Suprapubic skin (tissue), 4 donors: ENCODE measurements around the gene OR6B1. TPM values are rescaled to one million over a fixed set of nuclear protein-coding genes. Genes with fewer than 3 reads are reported as not detected.

Experiments used
- DNase-seq, 2 donors: peaks; one replicate each; pipeline ENCODE4 v3.0.0-alpha.2; 2019; ENCODE audit warnings: low spot score in 2 of 2
- H3K27ac ChIP-seq: fragments of 200-600 bp; sonication (generic); one replicate; pipeline ENCODE4 v1.5.1; 2019
- H3K27me3 ChIP-seq: fragments of 200-600 bp; sonication (generic); one replicate; pipeline ENCODE4 v1.5.1; 2019
- H3K36me3 ChIP-seq: fragments of 200-600 bp; sonication (generic); one replicate; pipeline ENCODE4 v1.5.1; 2019
- H3K4me1 ChIP-seq: fragments of 200-600 bp; sonication (generic); one replicate; pipeline ENCODE4 v1.5.1; 2019
- H3K4me3 ChIP-seq: fragments of 200-600 bp; sonication (generic); one replicate; pipeline ENCODE4 v1.5.1; 2019; ENCODE audit warnings: mild to moderate bottlenecking
- H3K9me3 ChIP-seq: fragments of 200-600 bp; sonication (generic); one replicate; pipeline ENCODE4 v1.5.1; 2019
- EP300 ChIP-seq: sonication (generic); formaldehyde crosslinking; IDR thresholded peaks from one replicate; pipeline ENCODE4 v1.6.1; 2017; ENCODE audit warnings: antibody characterized with exemption
- POLR2A ChIP-seq, 2 donors: fragments of 450-650 bp; IDR thresholded peaks; one replicate each; pipeline ENCODE4 v1.6.1; 2017; ENCODE audit warnings: antibody characterized with exemption in 2 of 2, mild to moderate bottlenecking in 2 of 2, moderate library complexity in 2 of 2
- POLR2AphosphoS5 ChIP-seq, 3 donors: sonication (generic); formaldehyde crosslinking; IDR thresholded peaks; one replicate each; pipeline ENCODE4 v1.6.1; 2017; ENCODE audit warnings: antibody characterized with exemption in 3 of 3
- WGBS: methylation state at CpG from one replicate; pipeline ENCODE4 v1.1.5; 2018; 5-methylcytosine and 5-hydroxymethylcytosine counted together
- total RNA-seq, 4 donors: library from RNA; depleted of rRNA; stranded (reverse); fragments of >200 nt; gene quantifications; one replicate each; pipeline ENCODE4 v1.1.0, GENCODE V29; 2016
- TF ChIP-seq, protein P1 (sequence below), 2 donors: fragments of 200-600 bp in 1 of 2; fragments of 450-650 bp in 1 of 2; sonication (generic) in 1 of 2; IDR thresholded peaks; one replicate each; pipeline ENCODE4 v1.5.1; 2016 to 2019; ENCODE audit warnings: antibody characterized with exemption in 2 of 2, mild to moderate bottlenecking in 1 of 2, moderate library complexity in 1 of 2

The OR6B1 gene
- total RNA-seq, 4 donors from 2014 or later = not detected

DNA sequence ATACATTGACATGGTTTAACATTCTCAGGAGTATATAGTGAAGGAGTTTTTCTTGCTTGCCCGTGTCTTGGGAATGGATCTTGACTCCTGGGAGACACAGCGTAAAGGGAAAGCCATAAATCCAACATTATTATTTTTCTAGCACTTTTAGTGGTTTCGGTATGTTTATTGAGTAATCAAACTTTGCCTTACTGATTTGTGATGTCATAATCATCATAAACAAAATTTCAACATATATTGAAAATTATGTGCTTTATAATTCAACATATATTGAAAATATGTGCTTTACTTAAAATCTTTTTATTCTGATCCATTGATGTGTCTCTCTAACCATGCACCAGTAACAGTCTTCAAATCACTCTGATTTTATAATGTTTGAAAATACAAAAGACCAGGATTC lies 28.4 kb downstream of the OR6B1 start:
- Histone ChIP-seq H3K27me3 (no peaks in the 10 kb centered on the region), H3K27ac (no peak overlapping the region), H3K4me3 (no peak overlapping the region), H3K9me3 (no peaks in the 10 kb centered on the region), H3K4me1 (no peaks in the 10 kb centered on the region), H3K36me3 (no peaks in the 10 kb centered on the region)
- TF ChIP-seq POLR2AphosphoS5 (IDR thresholded peaks at IDR 0.05) (no peak), EP300 (no peak), POLR2A (IDR thresholded peaks at IDR 0.05) (no peak)
- TF ChIP-seq, protein P1, sequence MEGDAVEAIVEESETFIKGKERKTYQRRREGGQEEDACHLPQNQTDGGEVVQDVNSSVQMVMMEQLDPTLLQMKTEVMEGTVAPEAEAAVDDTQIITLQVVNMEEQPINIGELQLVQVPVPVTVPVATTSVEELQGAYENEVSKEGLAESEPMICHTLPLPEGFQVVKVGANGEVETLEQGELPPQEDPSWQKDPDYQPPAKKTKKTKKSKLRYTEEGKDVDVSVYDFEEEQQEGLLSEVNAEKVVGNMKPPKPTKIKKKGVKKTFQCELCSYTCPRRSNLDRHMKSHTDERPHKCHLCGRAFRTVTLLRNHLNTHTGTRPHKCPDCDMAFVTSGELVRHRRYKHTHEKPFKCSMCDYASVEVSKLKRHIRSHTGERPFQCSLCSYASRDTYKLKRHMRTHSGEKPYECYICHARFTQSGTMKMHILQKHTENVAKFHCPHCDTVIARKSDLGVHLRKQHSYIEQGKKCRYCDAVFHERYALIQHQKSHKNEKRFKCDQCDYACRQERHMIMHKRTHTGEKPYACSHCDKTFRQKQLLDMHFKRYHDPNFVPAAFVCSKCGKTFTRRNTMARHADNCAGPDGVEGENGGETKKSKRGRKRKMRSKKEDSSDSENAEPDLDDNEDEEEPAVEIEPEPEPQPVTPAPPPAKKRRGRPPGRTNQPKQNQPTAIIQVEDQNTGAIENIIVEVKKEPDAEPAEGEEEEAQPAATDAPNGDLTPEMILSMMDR (IDR thresholded peaks at IDR 0.05) = no peak
- whole genome bisulfite sequencing = 87% methylated on average over 3 of the region's 3 CpGs
- DNase-seq = no peak

GRCh38 chr7:144032516-144032915 lies 32.4 kb downstream of the OR6B1 start:
- Histone ChIP-seq H3K36me3 (no peaks in the 10 kb centered on the region), H3K27me3 (no peaks in the 10 kb centered on the region), H3K27ac (no peak overlapping the region), H3K4me3 (no peak overlapping the region), H3K4me1 (no peaks in the 10 kb centered on the region), H3K9me3 (no peaks in the 10 kb centered on the region)
- no peak for TF ChIP-seq POLR2A (IDR thresholded peaks at IDR 0.05)
- TF ChIP-seq, protein P1 (IDR thresholded peaks at IDR 0.05) = no peak
- TF ChIP-seq EP300 = no peak
- no peak for TF ChIP-seq POLR2AphosphoS5 (IDR thresholded peaks at IDR 0.05)
- 69% methylated on average over 5 of the region's 5 CpGs for WGBS
- DNase-seq = no peak

DNA sequence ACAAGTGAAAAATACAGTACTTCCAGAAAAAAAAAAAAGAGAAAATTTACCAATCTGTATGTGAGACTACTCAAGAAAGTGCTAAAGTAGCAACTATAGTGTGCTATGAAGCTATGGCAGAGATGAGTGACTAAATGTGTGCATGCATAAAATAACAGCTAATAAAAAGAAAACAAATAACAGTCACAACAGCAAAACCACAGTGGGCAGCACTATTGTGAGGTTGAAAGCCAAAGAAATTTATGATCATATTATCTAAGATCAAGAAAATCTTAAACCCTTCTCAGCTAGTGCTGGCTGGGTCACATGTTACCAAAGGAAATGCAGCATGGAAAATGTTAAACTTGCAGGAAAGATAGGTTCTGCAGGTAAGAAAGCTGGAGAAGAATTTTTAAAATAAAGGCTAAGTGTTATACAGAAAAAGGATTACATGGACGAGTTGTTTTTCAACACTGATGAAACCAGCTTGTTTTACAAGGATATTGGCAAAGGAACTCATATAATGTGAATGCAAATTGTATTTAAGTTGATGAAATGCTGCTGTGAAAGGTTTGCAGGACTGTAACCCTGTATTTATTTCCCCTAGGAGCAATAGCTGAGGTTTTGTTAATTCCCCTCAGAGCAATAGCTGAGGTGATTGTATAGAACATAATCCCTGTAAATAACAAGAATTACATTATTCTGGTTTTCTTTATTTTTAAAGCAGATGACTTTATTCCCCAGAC lies 33.0 kb downstream of the OR6B1 start:
- 47% methylated on average over 1 of the region's 1 CpG for WGBS

GRCh38 chr7:144035385-144035784 lies 35.3 kb downstream of the OR6B1 start:
- TF ChIP-seq POLR2A (IDR thresholded peaks at IDR 0.05) (no peak), EP300 (no peak), POLR2AphosphoS5 (IDR thresholded peaks at IDR 0.05) (no peak)
- TF ChIP-seq, protein P1 (IDR thresholded peaks at IDR 0.05) = no peak
- no peaks in the 10 kb centered on the region for H3K36me3 ChIP-seq
- no peaks in the 10 kb centered on the region for H3K4me1 ChIP-seq
- no peak for DNase-seq
- no peaks in the 10 kb centered on the region for H3K9me3 ChIP-seq
- no peak overlapping the region for H3K4me3 ChIP-seq
- H3K27me3 ChIP-seq = no peaks in the 10 kb centered on the region
- H3K27ac ChIP-seq = no peak overlapping the region

More for the DNA sequence above, 33.0 kb downstream of the OR6B1 start:
- Histone ChIP-seq H3K27me3 (no peaks in the 10 kb centered on the region), H3K9me3 (no peaks in the 10 kb centered on the region), H3K4me1 (no peaks in the 10 kb centered on the region), H3K27ac (no peak overlapping the region), H3K36me3 (no peaks in the 10 kb centered on the region), H3K4me3 (no peak overlapping the region)
- TF ChIP-seq POLR2A (IDR thresholded peaks at IDR 0.05) (no peak), EP300 (no peak), POLR2AphosphoS5 (IDR thresholded peaks at IDR 0.05) (no peak)
- no peak for DNase-seq

- TF ChIP-seq, protein P1 (IDR thresholded peaks at IDR 0.05) = no peak
- TF ChIP-seq EP300 (no peak), POLR2A (IDR thresholded peaks at IDR 0.05) (no peak), POLR2AphosphoS5 (IDR thresholded peaks at IDR 0.05) (no peak)
- DNase-seq = no peak
- Histone ChIP-seq H3K27ac (no peak overlapping the region), H3K4me1 (no peaks in the 10 kb centered on the region), H3K9me3 (no peaks in the 10 kb centered on the region), H3K4me3 (no peak overlapping the region), H3K27me3 (no peaks in the 10 kb centered on the region), H3K36me3 (no peaks in the 10 kb centered on the region)
- WGBS = 47% methylated on average over 1 of the region's 1 CpG
Measured at GRCh38 chr7:144036302-144036885, 36.3 kb downstream of the OR6B1 start.
